Effector memory CD4-positive, alpha-beta T cell (primary cell): ENCODE measurements around the gene BRK1.
A peak's percentile ranks its signal among the peaks of the same experiment; 100 is the strongest.
"Not testable (repeated sequence)": the region's sequence is repeated elsewhere in the genome, so short reads cannot be mapped to it uniquely, and the experiment has no call there.

Source experiments
- DNase-seq, 3 donors: peaks; one replicate each; pipeline ENCODE4 v3.0.0-alpha.2; 2020
- H3K27ac ChIP-seq: 2 replicates; pipeline ENCODE4 v1.7.0; 2013; ENCODE audit warnings: mild to moderate bottlenecking, low read length, moderate library complexity; ENCODE audit not compliant: insufficient read depth, poor library complexity, severe bottlenecking
- H3K27me3 ChIP-seq: replicated peaks from 2 replicates; pipeline ENCODE4 v1.7.0; 2013; ENCODE audit warnings: mild to moderate bottlenecking, low read length; ENCODE audit not compliant: insufficient read depth, control insufficient read depth, poor library complexity, severe bottlenecking
- H3K36me3 ChIP-seq: 2 replicates; pipeline ENCODE4 v1.7.0; 2013; ENCODE audit warnings: mild to moderate bottlenecking, low read length, moderate library complexity; ENCODE audit not compliant: control insufficient read depth, insufficient read depth
- H3K4me1 ChIP-seq: 2 replicates; pipeline ENCODE4 v1.7.0; 2013; ENCODE audit warnings: low read length, mild to moderate bottlenecking; ENCODE audit not compliant: control insufficient read depth, insufficient read depth, poor library complexity, severe bottlenecking
- H3K4me3 ChIP-seq: 2 replicates; pipeline ENCODE4 v1.7.0; 2013; ENCODE audit warnings: low read length, low read depth, mild to moderate bottlenecking; ENCODE audit not compliant: insufficient read depth, poor library complexity, severe bottlenecking
- H3K9me3 ChIP-seq: 2 replicates; pipeline ENCODE4 v1.7.0; 2013; ENCODE audit warnings: mild to moderate bottlenecking, low read length, moderate library complexity; ENCODE audit not compliant: control insufficient read depth
- total RNA-seq, 3 donors: gene quantifications; one replicate each; lab custom pipeline; 2026; lab: John Stamatoyannopoulos, UW

BRK1 gene
- 32.1 to 39.7 (median 38.0) reads per million in 3 donors for total RNA-seq

DNA sequence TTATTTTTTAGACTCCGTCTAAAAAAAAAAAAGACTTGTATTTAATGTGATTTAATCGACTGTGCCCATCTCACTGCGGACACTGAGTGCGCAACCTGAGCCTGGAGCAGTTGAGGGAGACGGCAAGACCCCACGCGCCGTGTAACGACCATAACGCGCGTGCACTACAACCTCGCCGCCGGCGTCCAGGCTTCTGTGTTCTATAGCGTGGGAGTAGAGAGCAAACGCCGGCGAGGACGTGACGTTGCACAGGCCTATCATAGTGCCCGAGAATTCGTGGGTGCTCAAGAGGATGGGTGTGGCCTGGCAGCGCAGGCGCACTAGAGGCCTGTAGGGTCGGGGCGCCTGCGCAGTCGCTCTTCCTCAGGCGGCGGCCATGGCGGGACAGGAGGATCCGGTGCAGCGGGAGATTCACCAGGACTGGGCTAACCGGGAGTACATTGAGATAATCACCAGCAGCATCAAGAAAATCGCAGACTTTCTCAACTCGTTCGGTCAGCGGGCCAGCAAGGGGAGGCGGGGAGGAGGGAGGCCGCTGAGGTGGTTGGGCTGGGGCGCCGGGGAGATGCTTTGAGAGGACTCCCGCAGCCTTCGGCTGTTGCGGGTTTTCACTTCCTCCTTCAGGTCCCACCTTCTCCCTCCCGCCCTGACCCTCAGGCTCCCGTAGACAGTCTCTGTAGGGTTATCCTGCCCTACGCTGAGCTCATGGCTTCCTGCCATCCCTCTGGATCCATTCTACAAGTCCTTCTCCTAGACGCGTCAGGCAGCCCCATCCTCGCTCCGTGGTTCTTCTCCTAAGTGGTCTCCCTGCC lies at the start of gene BRK1:
TSS of gene BRK1 (plus strand) at position 350 of the 812 bp plus-strand sequence. CDS start at position 377, 27 bp downstream.
- peaks cover 12% of the 10 kb centered on the region for H3K4me1 ChIP-seq
- H3K4me3 ChIP-seq = peak within 1 kb of the TSS; percentile 85
- H3K36me3 ChIP-seq = no peaks in the 10 kb centered on the region
- DNase-seq = peak; percentile 88 to 92 (median 88)
- H3K27me3 ChIP-seq = no peaks in the 10 kb centered on the region
- H3K9me3 ChIP-seq = no peaks in the 10 kb centered on the region
- H3K27ac ChIP-seq = peak within 1 kb of the TSS; percentile 80

DNA sequence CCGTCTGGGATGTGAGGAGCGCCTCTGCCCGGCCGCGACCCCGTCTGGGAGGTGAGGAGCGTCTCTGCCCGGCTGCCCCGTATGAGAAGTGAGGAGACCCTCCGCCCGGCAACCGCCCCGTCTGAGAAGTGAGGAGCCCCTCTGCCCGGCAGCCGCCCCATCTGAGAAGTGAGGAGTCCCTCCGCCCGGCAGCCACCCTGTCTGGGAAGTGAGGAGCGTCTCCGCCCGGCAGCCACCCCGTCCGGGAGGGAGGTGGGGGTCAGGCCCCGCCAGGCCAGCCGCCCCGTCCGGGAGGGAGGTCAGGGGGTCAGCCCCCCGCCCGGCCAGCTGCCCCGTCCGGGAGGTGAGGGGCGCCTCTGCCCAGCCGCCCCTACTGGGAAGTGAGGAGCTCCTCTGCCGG lies 45.4 kb upstream of the BRK1 start:
- not testable (repeated sequence) for H3K27ac ChIP-seq, H3K36me3 ChIP-seq, H3K4me1 ChIP-seq, H3K9me3 ChIP-seq, H3K4me3 ChIP-seq, DNase-seq, H3K27me3 ChIP-seq

DNA sequence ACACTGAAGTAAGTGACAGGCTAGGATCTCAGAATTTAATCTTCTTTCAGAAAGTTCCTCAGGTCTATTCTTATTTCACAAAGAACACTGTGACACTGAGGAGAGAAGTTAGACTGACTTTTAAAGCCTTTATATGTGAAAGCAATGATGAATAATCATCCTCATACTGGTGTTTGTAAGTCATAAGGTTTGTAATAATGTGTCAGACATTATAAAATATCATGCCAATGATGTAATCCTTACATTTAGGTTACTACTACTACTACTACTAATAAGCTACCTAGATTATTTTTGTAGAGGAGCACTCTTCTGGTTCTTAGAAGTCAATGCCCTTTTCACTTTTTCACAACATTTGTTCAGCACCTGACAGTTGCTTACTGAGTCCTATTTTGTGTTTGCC lies 40.8 kb upstream of the BRK1 start:
- Histone ChIP-seq H3K4me1 (no peaks in the 10 kb centered on the region), H3K36me3 (no peaks in the 10 kb centered on the region), H3K27ac (no peak overlapping the region), H3K4me3 (no peak overlapping the region), H3K9me3 (no peaks in the 10 kb centered on the region), H3K27me3 (no peaks in the 10 kb centered on the region)
- DNase-seq = no peak

DNA sequence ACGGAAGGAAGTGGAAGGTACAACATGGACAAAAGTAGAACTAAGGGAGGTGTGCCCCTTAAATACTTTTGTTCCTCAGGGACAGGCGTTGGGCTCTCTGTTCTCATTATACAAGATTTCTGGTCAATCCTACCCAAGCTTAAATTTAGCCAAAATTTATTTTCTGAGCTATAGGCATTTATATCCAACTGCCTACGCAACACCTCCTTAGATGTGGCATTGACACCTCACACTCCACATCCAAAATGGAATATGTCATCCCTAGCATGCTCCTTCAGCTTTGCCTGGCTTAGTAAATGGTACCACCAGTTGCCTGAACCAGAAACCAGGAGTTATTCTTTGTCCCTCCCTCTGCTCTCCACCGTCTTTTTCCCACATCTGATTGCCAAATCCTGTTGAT lies 33.6 kb upstream of the BRK1 start:
- Histone ChIP-seq H3K9me3 (no peaks in the 10 kb centered on the region), H3K4me3 (no peak overlapping the region), H3K27ac (no peak overlapping the region), H3K27me3 (no peaks in the 10 kb centered on the region), H3K4me1 (no peaks in the 10 kb centered on the region), H3K36me3 (no peaks in the 10 kb centered on the region)
- no peak for DNase-seq

DNA sequence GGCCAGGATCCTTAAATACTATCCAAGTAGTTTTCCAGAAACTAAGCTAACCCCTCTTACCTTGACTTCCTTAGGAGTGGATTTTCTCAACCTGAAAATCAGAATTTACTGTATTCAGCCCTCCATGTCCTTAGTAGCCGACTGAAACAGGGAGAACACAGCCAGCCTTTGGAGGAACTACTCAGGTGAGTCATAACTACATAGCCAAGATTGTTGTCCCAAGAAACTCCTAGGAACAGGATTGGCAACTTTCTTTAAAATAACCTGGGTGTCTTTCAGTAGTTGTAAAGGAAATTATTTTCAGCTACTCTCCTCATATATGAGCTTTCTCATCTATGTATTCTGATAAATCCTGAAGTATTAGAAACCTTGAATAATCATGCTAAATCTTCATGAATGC lies 29.7 kb upstream of the BRK1 start:
- Histone ChIP-seq H3K27me3 (no peaks in the 10 kb centered on the region), H3K36me3 (no peaks in the 10 kb centered on the region), H3K4me3 (no peak overlapping the region), H3K4me1 (no peaks in the 10 kb centered on the region), H3K9me3 (no peaks in the 10 kb centered on the region), H3K27ac (no peak overlapping the region)
- no peak for DNase-seq

DNA sequence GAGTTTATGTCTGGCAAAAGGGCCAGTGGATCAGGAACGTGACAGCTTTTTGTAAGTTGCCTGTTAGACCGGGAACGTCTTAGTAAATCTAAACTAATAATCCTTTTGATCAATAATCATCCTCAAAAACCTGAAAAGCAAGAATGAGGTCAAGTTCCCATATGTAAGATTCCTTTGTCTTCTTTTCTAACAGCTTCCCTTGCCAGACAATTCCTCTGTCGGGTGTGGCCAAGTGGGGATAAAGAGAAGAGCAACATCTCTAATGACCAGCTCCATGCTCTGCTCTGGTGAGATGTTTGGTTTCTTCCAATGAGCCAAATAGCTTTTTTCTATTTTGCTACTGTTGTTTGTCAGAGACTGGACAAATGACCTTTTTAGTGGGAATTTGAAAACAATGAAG lies 27.2 kb upstream of the BRK1 start:
- Histone ChIP-seq H3K36me3 (peaks cover 2% of the 10 kb centered on the region), H3K4me3 (no peak overlapping the region), H3K4me1 (no peaks in the 10 kb centered on the region), H3K27ac (no peak overlapping the region), H3K9me3 (no peaks in the 10 kb centered on the region), H3K27me3 (no peaks in the 10 kb centered on the region)
- no peak for DNase-seq

DNA sequence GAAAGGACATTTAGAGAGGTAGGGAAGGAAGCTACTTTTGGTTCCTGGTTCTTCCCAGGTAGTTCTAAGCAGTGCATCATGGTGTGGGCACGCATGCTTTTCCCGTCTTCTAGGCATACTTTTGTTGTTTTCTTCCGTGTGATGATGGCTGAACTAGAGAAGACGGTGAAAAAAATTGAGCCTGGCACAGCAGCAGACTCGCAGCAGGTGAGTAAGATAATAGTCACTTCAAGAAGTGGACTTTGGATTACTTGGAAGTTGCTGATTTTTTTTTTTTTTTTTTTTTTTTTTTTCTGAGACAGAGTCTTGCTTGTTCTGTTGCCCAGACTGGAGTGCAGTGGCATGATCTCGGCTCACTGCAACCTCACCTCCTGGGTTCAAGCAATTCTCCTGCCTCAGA lies 25.3 kb upstream of the BRK1 start:
- Histone ChIP-seq H3K27me3 (no peaks in the 10 kb centered on the region), H3K27ac (no peak overlapping the region), H3K4me1 (no peaks in the 10 kb centered on the region), H3K36me3 (peaks cover 3% of the 10 kb centered on the region), H3K4me3 (no peak overlapping the region), H3K9me3 (no peaks in the 10 kb centered on the region)
- no peak for DNase-seq

DNA sequence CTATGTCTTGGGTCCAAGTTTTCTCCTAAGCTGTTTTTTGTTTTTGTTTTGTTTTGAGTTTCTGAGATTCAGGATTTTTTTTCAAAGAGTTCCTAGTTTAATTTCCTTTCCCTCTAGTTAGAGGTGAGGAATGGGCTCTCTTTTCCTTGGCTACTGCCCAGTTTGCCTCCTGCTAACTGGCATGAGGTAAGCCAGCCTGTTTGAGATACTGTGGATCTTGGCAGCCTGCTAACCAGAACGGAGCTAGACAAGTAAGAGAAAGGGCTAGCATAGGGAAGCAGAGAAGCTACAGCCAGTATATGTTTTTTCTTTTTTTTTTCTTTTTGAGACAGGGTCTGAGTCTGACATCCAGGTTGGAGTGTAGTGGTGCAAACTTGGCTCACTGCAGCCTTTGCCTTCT lies 24.7 kb upstream of the BRK1 start:
- DNase-seq, H3K4me3 ChIP-seq, H3K36me3 ChIP-seq, H3K4me1 ChIP-seq, H3K27ac ChIP-seq, H3K9me3 ChIP-seq, H3K27me3 ChIP-seq: not testable (repeated sequence)

DNA sequence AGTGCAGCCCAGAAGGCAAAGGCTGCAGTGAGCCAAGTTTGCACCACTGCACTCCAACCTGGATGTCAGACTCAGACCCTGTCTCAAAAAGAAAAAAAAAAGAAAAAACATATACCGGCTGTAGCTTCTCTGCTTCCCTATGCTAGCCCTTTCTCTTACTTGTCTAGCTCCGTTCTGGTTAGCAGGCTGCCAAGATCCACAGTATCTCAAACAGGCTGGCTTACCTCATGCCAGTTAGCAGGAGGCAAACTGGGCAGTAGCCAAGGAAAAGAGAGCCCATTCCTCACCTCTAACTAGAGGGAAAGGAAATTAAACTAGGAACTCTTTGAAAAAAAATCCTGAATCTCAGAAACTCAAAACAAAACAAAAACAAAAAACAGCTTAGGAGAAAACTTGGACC lies 24.1 kb upstream of the BRK1 start:
- H3K4me3 ChIP-seq, H3K27ac ChIP-seq, H3K36me3 ChIP-seq, H3K4me1 ChIP-seq, H3K27me3 ChIP-seq, H3K9me3 ChIP-seq, DNase-seq: not testable (repeated sequence)

DNA sequence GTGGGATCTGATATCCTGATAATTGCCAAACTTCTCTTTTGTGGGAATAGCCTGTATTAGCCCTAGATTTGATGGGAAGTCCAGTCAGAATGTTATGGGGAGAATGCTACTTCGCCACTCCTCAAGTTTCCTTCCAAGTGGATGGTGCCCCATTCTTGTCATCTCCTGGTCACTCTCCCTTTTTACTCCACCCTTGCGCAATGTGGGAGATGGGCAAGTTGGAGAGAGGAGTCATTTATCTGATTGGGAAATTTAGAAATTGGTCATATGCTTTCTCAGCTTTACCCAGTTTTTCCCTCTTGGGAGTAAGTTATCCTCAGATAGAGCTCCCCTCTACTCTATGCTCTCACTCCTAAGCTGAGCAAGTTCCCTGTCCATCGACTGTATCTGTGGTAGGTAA lies 21.8 kb upstream of the BRK1 start:
- DNase-seq = no peak
- H3K4me3 ChIP-seq = no peak overlapping the region
- no peaks in the 10 kb centered on the region for H3K9me3 ChIP-seq
- no peaks in the 10 kb centered on the region for H3K27me3 ChIP-seq
- H3K36me3 ChIP-seq = peaks cover 3% of the 10 kb centered on the region
- no peak overlapping the region for H3K27ac ChIP-seq
- H3K4me1 ChIP-seq = no peaks in the 10 kb centered on the region
